Ecto neural progenitor cell (in vitro differentiated cells): ENCODE results near the gene STXBP2.

ENCODE experiments used
- DNase-seq: peaks from one replicate; pipeline ENCODE4 v3.0.0-alpha.2; 2018; ENCODE audit warnings: low spot score

STXBP2 gene

DNA sequence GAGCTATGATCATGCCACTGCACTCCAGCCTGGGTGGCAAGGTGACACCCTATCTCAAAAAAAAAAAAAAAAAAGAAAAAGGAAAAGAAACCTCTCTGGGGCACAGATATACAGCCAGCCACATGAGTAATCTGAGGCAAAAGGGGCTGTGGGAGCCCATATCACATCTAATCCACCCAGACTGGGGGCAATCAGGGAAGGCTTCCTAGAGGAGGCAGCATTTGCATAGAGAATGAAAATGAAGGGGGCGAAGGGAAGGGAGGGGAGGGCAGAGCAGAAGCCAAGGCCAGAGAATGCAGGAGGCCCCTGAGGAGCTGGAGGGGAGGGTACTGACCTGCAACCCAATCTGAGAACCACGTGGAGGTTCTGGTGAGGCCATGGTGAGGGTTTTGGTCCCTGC is 13.2 kb downstream of the STXBP2 start:
- DNase-seq, result no peak

DNA sequence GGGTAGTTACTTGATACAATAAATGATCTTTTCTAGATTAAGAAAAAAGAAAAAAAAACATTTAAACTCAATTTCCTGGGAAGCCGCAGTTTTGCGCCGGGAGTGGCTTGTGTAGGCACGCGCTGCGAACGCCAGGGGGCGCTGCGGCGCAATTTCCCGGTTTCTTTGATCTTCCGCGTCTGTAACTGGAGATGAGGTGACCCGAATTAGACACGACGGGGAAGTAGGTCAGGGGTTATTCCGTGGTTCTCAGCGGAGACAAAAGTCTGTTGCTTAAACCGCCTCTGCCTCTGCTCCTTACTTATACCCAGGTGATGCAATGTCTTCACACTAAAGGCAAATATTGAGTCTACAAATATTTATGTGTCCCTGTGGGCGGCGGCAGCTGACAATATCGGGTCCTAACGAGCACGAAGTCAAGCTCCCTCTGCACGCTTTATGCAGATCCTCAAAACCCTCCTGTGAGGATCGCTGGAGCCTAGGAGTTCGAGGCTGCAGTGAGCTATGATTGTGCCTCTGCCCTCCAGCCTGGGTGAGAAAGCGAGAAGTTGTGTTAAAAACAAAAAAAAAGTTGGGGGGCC is 15.2 kb downstream of the STXBP2 start:
- peak; percentile 93 for DNase-seq

DNA sequence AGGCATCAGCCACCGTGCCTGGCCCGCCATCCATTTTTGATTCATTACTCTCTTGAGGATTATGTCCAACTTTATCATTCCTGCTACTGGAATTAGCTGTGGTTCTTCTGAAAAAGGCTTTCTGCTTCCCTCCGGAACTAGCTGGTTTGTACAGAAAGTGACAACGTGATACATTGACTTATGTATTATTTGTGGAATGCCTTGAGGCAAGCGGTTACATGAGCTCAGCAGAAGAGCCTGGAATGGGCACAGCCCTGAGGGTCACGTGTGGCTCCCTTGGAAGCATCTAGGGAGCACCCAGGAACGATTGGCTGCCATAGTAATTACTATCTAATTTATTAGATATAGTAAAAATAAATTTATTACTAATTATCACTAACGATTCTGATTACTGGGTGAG is 17.5 kb downstream of the STXBP2 start:
- DNase-seq, result no peak

DNA sequence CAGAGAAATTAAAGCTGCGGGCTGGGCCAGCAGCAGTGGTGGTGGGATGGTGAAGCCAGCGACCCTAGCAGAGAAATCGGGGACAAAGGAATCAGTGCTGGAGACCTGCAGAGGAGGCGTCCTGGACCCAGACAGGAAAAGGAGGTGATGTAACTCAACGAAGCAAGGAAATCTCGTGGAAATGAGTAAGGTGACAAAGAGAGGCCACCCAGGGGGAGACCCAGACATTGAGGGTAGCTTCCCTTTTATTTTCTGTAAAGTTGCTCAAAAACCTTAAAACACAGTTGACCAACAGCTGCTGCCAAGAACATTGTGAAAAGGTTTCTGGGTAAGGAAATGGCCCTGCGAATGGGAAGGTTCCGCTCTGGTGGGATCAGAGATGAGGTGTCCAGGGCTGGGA is 18.7 kb downstream of the STXBP2 start:
- DNase-seq, result no peak

DNA sequence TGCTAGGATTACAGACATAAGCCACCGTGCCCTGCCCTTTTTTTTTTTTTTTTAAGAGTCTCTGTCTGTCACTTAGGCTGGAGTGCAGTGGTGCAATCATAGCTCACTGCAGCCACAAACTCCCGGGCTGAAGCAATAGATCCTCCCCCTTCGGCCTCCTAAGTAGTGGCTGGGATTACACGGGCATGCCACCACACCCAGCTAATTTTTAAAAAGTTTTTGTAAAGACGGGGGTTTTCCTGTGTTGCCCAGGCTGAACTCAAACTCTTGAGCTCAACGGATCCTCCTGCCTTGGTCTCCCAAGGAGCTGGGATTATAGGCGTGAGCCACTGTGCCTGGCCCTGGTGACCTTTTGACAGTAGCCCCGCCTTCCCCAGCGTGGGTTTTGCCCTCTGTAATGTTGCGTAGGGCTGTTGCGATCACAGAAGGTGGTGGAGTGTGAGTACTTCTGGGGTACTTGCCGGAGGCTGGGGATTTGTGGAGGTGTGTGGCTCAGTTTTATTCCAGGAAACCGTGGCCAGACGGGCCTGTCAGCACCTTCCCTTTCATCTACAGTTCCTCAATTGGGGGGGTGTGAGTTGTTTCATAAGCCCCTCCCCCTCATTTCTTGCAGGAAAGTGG is 20.3 kb downstream of the STXBP2 start:
- DNase-seq, result no peak

DNA sequence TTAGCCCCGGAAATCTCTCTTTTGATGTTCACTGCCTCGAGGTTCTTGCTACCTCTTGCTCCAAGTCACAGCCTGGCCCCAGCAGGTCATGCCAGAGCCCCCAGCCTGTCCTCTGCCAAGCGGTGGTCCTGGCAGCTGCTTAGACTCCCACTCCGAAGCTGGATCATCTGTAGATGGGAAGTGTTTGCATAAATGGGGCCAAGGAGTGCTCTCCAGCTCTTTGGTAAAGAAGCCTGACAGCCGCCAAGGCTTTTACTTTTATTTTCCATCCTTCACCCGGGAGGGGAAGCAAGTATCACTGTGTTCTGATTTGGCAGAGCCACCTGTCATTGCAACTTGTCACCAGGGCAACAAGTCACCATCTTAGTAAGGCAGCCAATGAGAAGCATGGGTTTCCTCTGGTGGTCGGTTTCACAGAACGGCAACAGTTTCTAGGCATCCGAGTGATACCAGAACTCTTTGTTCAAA is 21.3 kb downstream of the STXBP2 start:
- no peak for DNase-seq

DNA sequence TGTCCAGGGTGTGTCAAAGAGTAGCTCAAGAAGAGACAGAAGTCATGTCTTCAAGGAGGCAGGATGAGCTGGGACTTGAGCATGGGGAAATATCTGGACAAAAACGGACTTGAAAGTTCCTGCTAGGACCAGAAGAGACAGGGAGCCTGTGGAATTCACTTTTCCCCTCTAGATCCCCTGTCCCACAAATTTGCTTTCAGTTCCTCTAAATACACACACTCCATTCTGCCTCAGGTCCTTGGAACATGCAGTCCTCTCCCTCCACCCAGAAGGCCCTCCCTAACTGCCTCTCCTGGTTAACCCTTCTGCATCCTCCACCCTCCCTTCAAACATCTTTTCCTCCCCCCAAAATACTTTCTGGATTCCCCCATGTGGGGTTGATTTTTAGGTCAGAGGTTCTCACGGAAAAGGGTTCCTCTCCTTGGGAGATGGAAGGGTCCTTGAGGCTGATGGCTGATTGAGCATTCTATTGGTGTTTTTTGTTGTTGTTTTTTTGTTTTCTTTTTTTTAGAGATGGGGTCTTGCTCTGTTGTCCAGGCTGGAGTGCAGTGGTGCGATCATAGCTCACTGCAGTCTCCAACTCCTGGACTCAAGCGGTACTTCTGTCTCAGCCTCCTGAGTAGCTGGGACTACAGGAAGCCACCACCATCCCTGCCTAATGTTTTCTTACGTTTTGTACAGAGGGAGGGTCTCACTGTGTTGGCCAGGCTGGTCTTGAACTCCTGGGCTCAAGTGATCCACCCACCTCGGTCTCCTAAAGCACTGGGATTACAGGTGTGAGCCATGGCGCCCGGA is 25.0 kb downstream of the STXBP2 start:
- no peak for DNase-seq

DNA sequence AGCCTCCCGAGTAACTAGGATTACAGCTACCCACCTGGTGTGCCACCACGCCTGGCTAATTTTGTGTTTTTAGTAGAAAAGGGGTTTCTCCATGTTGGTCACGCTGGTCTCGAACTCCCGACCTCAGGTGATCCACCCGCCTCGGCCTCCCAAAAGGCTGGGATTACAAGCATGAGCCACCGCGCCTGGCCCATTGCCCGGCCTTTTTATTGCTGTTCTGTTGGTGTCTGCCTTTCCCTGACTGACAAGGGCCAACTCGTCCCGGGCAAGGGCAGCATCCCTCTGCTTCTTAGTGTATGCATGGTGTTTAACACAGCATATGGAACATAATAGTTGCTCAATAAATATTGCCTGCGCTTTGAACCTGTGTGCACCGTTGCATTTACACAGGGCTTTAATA is 25.7 kb downstream of the STXBP2 start:
- no peak for DNase-seq

DNA sequence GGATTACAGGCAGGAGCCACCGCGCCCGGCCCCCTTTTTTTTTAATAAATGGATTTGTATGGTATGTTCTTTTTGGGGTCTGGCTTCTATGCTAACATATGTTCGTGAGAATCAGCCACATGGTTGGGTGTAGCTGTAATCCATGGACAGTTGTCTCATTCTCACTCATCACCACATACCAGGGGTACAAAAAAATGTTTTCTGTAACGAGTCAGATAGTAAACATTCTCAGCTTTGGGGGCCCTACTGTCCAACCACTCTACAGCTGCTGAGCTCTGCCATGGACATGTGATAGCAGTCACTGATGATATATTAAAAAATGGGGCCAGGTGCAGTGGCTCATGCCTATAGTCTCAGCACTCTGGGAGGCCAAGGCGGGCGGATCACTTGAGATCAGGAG is 26.8 kb downstream of the STXBP2 start:
- no peak for DNase-seq

DNA sequence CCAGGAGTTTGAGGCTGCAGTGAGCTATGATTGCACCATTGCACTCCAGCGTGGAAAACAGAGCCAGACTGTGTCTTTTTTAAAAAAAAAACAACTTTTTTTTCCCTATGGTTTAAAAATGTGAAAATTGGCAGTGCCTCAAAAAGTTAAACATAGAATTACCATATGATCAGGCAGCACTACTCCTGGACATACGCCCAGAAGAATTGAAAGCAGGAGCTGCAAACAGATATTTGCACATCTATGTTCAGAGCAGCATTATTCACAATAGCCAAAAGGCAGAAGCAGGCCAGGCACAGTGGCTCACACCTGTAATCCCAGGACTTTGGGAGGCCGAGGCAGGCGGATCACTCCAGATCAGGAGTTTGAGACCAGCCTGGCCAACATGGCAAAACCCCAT is 28.2 kb downstream of the STXBP2 start:
- no peak for DNase-seq

DNA sequence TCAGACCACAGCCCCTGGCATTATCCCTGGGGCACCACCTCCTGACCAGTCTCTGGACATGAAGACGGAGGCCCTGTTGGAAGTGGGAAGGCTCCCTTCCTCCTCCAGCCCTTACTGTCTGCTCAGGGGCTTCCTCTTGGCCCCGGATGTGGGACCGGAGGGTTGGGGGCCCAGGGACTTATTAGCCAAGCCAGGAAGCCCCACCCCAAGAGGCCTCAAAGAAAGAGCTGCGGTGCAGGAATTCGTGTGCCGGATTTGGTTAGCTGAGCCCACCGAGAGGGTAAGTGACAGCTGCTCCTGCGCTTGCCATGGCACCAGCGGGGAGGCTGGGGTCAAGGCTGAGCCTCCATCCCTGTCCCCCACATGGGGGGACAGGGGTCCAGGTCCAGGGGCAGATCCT is 31.9 kb downstream of the STXBP2 start, which contains the start of gene RETN:
TSS of gene RETN (plus strand) at position 208 of the 400 bp plus-strand sequence. CDS start 278 bp downstream, outside the sequence.
- no peak for DNase-seq

DNA sequence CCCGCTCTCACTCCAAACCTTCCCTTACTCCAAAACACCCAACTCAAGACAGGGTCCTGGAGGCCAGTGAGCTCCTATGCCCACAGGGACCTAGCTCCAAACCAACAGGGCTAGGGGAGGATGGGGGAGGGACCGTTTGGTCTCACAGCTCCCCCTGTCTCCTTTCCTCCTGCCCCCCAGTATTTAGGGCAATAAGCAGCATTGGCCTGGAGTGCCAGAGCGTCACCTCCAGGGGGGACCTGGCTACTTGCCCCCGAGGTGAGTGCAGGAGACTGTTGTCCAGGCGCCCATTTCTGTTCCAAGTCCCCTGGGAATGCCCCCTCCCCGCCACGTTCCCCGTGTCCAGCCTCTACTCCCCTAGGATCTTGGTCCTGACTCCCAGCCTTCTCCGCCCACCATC is 32.7 kb downstream of the STXBP2 start:
- no peak for DNase-seq

DNA sequence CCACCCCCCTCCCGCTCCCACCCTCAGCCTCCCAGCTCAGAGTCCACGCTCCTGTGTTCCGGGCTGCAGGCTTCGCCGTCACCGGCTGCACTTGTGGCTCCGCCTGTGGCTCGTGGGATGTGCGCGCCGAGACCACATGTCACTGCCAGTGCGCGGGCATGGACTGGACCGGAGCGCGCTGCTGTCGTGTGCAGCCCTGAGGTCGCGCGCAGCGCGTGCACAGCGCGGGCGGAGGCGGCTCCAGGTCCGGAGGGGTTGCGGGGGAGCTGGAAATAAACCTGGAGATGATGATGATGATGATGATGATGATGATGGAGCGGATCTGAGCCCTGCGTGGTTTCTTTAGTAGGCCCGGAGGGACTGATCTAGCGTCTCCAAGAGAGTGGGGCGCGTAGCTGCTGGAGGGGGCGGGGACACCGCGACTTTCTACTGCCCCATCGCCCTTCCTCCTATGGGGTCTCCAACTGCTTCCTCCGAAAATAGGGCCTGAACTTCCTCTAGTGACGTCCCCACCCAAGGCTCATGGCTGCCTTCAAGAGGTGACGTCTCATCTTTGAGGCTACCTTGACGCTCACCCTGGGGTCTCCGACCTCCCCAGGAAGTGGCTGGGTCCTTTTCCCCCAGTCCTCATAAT is 33.4 kb downstream of the STXBP2 start:
- DNase-seq, result no peak

DNA sequence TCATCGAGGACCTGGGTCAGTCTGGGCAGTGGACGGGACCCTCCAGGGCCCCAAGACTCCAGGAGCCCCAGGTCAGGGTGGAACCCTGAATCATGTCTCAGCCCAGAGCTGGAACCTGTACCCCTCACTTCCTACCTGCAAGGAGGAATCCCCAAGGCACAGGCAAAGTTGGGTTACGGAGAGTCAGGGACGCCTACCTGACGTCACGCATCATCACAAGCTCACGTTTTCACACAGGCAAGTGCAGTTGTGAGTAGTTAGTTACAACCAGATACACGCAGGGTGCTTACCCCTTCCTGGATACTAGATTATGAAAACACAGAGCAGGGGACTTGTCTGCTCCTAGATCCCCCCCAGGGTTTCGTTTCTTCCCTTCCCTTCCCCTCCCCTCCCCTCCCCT is 33.9 kb downstream of the STXBP2 start:
- no peak for DNase-seq

DNA sequence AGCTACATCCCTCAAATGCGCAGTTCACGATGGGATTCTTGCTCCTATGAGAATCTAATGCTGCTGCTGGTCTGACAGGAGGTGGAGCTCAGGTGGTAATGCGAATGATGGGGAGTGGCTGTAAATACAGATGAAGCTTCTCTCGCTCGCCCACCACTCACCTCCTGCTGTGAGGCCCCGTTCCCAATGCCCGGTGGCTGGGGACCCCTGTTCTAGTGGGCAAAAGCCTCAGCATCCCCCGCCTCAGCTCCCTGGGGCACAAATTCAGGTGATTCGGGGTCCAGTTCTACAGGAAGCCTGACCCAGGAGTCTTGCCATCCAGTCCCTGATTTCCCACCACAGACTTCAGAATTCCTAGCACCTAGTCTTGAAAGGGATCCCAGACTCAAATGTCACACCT is 35.6 kb downstream of the STXBP2 start:
- DNase-seq, result no peak

DNA sequence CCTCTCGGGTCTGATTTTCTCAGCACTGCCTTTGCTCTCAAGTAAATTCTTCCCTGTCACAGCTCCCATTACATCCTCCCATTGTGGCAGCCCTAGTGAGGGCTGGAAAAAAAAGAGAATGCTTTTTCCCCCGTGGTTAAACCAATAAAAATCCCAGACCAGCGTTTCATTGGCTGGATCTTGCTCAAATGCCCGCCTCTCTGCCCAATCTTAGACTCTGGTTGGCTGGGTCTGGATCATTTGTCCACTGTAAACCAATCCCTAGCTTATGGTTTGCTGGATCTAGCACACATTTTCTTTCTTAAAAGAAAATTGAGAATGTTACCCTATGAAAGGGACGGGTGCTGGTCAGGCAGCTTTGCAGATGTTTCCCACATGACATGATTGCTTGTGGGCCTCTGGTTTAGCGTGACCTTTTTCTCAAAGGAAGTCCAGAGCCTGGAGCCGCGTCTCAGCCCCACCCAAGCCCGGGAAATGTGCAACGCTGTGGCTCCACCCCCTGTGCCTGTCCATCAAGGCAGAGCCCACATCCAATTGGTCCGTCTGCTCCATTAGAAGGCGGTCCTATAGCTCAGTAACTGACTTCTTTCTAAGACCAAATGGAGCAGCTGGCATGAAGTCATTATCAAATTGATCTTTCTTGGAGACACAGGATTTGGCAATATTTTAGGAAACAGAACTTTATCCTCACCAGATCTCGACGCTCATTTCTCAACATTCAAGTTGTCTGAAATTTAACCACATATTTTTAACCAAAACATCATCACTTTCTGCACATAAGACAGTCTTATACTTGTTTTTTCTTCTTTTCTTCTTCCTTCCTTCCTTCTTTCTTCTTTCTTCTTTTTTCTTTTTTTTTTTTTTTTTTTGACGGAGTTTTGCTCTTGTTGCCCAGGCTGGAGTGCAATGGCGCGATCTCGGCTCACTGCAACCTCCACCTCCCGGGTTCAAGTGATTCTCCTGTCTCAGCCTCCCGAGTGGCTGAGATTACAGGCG is 37.4 kb downstream of the STXBP2 start:
- no peak for DNase-seq

DNA sequence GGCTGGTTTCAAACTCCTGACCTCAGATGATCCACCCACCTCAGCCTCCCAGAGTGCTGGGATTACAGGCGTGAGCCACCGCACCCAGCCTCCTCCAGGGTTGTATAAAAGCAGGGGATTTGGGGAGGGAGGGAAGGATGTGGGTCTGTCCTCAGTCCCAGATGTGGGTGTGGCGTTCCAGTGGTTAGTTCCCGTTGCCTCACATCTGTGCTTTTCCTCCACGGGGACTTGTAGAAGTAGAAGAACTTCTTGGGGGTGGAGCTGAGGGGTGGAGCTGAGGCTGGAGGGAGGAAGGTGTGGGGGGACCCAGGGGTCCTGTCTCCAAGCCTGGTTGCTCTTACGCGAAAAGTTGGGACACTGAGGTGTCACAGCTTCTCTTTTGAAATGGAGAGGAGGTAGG is 39.5 kb downstream of the STXBP2 start:
- no peak for DNase-seq

DNA sequence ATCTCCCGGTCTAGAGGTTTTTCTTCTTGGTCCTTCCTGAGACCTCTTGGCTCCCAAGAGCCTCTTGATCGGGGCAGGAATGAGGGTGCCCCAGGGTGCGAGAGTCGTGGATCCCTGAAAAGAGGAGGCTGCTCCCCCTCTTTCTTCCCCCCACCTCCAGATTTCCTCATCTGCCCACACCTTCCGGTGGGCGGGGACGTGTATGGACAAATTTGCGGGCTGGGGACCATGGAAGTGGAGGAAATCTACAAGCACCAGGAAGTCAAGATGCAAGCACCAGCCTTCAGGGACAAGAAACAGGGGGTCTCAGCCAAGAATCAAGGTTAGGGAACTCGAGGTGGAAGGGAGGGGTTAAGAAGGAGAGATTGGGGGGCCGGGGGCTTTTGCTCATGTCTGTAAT is 39.9 kb downstream of the STXBP2 start, which contains the start of gene MCEMP1:
TSS of gene MCEMP1 (plus strand) at position 237 of the 400 bp plus-strand sequence. CDS start at position 268, 31 bp downstream.
- DNase-seq, result no peak

DNA sequence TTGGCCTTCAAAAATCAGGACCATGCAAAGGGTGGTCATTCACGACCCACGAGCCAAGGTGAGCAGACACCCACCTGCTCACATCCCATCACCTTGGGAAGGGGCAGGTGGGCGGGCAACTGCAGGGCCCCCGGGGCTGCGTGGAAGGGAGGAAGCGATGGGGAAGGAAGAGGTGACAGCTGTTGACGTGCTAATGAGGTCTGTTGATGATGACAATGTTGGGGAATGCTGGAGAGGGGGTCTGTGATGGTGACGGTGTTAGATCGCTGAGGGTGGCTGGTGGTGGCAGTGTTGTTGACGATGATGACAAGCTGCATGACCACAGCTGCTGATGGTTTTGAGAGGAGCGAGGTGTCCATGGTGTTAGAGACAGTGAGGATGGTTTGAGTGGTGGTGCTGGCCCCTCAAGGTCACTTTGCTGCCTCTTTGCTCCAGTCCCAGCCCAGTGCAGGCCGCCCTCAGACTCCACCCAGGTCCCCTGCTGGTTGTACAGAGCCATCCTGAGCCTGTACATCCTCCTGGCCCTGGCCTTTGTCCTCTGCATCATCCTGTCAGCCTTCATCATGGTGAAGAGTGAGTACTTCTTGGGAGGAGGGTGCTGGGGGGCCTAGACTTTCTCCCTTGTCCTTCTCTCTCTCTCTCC is 40.9 kb downstream of the STXBP2 start:
- no peak for DNase-seq

DNA sequence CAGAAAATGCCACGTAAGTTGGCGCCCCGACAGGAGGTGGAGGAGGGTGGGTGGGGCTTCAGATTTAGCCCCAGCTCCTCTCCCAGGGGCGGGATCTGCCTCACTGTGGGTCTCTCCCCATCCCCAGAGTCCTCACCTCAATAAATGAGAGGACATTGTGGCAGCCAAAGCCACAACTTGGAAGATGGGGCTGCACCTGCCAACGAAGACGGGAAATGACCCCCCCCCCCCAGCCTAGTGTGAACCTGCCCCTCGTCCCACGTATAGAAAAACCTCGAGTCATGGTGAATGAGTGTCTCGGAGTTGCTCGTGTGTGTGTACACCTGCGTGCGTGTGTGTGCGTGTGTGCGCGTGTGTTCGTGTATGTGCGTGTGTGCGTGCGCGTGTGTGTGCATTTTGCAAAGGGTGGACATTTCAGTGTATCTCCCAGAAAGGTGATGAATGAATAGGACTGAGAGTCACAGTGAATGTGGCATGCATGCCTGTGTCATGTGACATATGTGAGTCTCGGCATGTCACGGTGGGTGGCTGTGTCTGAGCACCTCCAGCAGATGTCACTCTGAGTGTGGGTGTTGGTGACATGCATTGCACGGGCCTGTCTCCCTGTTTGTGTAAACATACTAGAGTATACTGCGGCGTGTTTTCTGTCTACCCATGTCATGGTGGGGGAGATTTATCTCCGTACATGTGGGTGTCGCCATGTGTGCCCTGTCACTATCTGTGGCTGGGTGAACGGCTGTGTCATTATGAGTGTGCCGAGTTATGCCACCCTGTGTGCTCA is 42.3 kb downstream of the STXBP2 start:
- no peak for DNase-seq
